Neural progenitor cell (in vitro differentiated cells): ENCODE measurements around the gene SPATA13. TPM values are rescaled to one million over a fixed set of nuclear protein-coding genes. Genes with fewer than 3 reads are reported as not detected.

ENCODE experiments used
- DNase-seq: peaks from one replicate; pipeline ENCODE4 v3.0.0-alpha.2; 2016; ENCODE audit warnings: low spot score
- H2AFZ ChIP-seq: fragments of 200-600 bp; sonication (generic); replicated peaks from 2 replicates; pipeline ENCODE4 v1.6.1; 2016; ENCODE audit warnings: antibody characterized with exemption
- H3F3A ChIP-seq: fragments of 200-600 bp; sonication (generic); 2 replicates; pipeline ENCODE4 v1.6.1; 2016; ENCODE audit warnings: antibody characterized with exemption, low read depth
- H3K27ac ChIP-seq: fragments of 200-600 bp; sonication (generic); 2 replicates; pipeline ENCODE4 v1.5.1; 2016; ENCODE audit warnings: mild to moderate bottlenecking
- H3K27me3 ChIP-seq: fragments of 200-600 bp; sonication (generic); 2 replicates; pipeline ENCODE4 v1.6.1; 2016; ENCODE audit warnings: mild to moderate bottlenecking, moderate library complexity
- H3K36me3 ChIP-seq: fragments of 200-600 bp; sonication (generic); 2 replicates; pipeline ENCODE4 v1.5.1; 2016
- H3K4me1 ChIP-seq: fragments of 200-600 bp; sonication (generic); 2 replicates; pipeline ENCODE4 v1.6.1; 2016; ENCODE audit warnings: mixed run types
- H3K4me2 ChIP-seq: fragments of 200-600 bp; sonication (generic); 2 replicates; pipeline ENCODE4 v1.6.1; 2016
- H3K4me3 ChIP-seq: fragments of 200-600 bp; sonication (generic); 2 replicates; pipeline ENCODE4 v1.5.1; 2016
- H3K79me2 ChIP-seq: fragments of 200-600 bp; sonication (generic); 2 replicates; pipeline ENCODE4 v1.6.1; 2016; ENCODE audit warnings: low read depth
- H3K9ac ChIP-seq: fragments of 200-600 bp; sonication (generic); 2 replicates; pipeline ENCODE4 v1.6.1; 2016
- H3K9me3 ChIP-seq: fragments of 200-600 bp; sonication (generic); 2 replicates; pipeline ENCODE4 v1.5.1; 2016; ENCODE audit warnings: low read depth
- H4K20me1 ChIP-seq: fragments of 200-600 bp; sonication (generic); 2 replicates; pipeline ENCODE4 v1.6.1; 2016; ENCODE audit warnings: low read depth
- H3K27ac Mint-ChIP-seq: 3 replicates; pipeline ENCODE4 v1.8.0; 2021; ENCODE audit warnings: mixed read lengths
- H3K27me3 Mint-ChIP-seq: 2 replicates; pipeline ENCODE4 v1.8.0; 2022; ENCODE audit warnings: low read depth, mild to moderate bottlenecking, inconsistent platforms, moderate library complexity, mixed read lengths; ENCODE audit not compliant: insufficient read depth
- H3K36me3 Mint-ChIP-seq: 3 replicates; pipeline ENCODE4 v1.8.0; 2021; ENCODE audit warnings: mixed read lengths
- H3K4me1 Mint-ChIP-seq: 3 replicates; pipeline ENCODE4 v1.8.0; 2021; ENCODE audit warnings: mixed read lengths
- H3K4me3 Mint-ChIP-seq: 3 replicates; pipeline ENCODE4 v1.8.0; 2021; ENCODE audit warnings: mild to moderate bottlenecking, moderate library complexity, mixed read lengths
- H3K9me3 Mint-ChIP-seq: 3 replicates; pipeline ENCODE4 v1.8.0; 2020; ENCODE audit warnings: mixed read lengths
- EZH2 ChIP-seq: fragments of 200-600 bp; sonication (generic); IDR thresholded peaks from 2 replicates; pipeline ENCODE4 v1.6.1; 2017; ENCODE audit warnings: antibody characterized with exemption, mild to moderate bottlenecking, moderate library complexity
- EZH2phosphoT487 ChIP-seq: fragments of 200-600 bp; sonication (generic); IDR thresholded peaks from 2 replicates; pipeline ENCODE4 v1.6.1; 2017; ENCODE audit warnings: antibody characterized with exemption
- total RNA-seq: library from RNA; depleted of rRNA; stranded (reverse); fragments of >200 nt; gene quantifications from 2 replicates; pipeline ENCODE4 v1.2.3, GENCODE V29; 2015; ENCODE audit warnings: low replicate concordance
- TF ChIP-seq, protein P1 (sequence below): fragments of 200-600 bp; sonication (generic); IDR thresholded peaks from 2 replicates; pipeline ENCODE4 v1.5.1; 2017; ENCODE audit warnings: antibody characterized with exemption, mild to moderate bottlenecking

Gene SPATA13
- total RNA-seq, 1 donor from 2014 or later = 15.9 TPM

DNA sequence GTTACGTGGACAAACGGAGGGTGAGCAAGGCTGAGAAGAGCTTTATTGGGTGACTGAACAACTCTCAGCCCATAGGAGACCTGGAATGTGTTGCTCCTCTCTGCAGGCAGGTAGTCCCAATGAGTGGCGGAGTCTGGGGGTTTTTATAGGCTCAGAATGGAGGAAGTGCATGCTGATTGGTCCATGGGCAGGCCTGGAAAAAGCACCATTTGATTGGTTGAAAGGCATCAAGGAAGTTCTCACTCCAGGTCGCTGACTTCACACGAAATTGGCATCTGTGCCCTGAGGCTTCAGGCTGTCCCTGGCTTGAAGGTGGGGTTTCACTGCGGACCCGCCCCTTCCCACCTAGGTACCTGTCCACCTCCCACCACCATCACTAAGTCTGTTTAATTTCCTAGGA lies 65.4 kb downstream of the SPATA13 start:
- peaks cover 5% of the 10 kb centered on the region for H3K4me1 ChIP-seq
- H3K4me1 Mint-ChIP-seq = no peaks in the 10 kb centered on the region
- no peak overlapping the region for H3K9ac ChIP-seq
- TF ChIP-seq EZH2 (no peak), EZH2phosphoT487 (no peak)
- TF ChIP-seq, protein P1, sequence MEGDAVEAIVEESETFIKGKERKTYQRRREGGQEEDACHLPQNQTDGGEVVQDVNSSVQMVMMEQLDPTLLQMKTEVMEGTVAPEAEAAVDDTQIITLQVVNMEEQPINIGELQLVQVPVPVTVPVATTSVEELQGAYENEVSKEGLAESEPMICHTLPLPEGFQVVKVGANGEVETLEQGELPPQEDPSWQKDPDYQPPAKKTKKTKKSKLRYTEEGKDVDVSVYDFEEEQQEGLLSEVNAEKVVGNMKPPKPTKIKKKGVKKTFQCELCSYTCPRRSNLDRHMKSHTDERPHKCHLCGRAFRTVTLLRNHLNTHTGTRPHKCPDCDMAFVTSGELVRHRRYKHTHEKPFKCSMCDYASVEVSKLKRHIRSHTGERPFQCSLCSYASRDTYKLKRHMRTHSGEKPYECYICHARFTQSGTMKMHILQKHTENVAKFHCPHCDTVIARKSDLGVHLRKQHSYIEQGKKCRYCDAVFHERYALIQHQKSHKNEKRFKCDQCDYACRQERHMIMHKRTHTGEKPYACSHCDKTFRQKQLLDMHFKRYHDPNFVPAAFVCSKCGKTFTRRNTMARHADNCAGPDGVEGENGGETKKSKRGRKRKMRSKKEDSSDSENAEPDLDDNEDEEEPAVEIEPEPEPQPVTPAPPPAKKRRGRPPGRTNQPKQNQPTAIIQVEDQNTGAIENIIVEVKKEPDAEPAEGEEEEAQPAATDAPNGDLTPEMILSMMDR = no peak
- H3F3A ChIP-seq = no peaks in the 10 kb centered on the region
- no peaks in the 10 kb centered on the region for H3K9me3 Mint-ChIP-seq
- H3K9me3 ChIP-seq = no peaks in the 10 kb centered on the region
- no peak for DNase-seq
- no peak overlapping the region for H3K27ac Mint-ChIP-seq
- no peaks in the 10 kb centered on the region for H3K36me3 ChIP-seq
- H3K4me3 ChIP-seq = no peak overlapping the region
- no peak overlapping the region for H3K4me2 ChIP-seq
- no peaks in the 10 kb centered on the region for H3K79me2 ChIP-seq
- H3K36me3 Mint-ChIP-seq = peaks cover 4% of the 10 kb centered on the region
- H3K27me3 Mint-ChIP-seq = peaks cover 3% of the 10 kb centered on the region
- no peak overlapping the region for H3K4me3 Mint-ChIP-seq
- H4K20me1 ChIP-seq = no peaks in the 10 kb centered on the region
- no peak overlapping the region for H3K27ac ChIP-seq
- no peaks in the 10 kb centered on the region for H3K27me3 ChIP-seq
- H2AFZ ChIP-seq = no peak overlapping the region

DNA sequence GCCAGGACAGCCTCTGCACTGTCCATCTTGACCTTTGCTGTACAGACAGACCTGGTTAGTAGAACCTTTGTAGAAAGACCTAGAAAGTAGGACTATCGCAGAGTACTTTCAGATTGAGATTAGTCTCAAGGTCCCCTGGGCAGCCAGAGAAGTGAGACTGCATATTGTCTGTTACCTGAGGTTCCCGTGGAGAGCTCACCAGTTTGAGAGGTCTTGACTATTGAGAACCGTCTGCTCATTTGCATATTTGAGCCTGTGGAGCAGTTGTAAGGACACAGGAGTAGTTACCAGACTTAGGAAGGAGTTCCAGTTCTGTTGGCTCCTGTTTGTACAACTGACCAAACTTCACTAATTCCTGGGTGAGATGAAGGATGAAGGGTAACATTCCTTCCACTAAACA lies 66.2 kb downstream of the SPATA13 start:
- Histone ChIP-seq H3K9me3 (no peaks in the 10 kb centered on the region), H3K4me1 (peaks cover 5% of the 10 kb centered on the region), H3K79me2 (no peaks in the 10 kb centered on the region), H3K4me2 (no peak overlapping the region), H4K20me1 (no peaks in the 10 kb centered on the region), H3K27ac (no peak overlapping the region), H3F3A (no peaks in the 10 kb centered on the region), H3K36me3 (no peaks in the 10 kb centered on the region), H2AFZ (no peak overlapping the region), H3K9ac (no peak overlapping the region), H3K4me3 (no peak overlapping the region), H3K27me3 (no peaks in the 10 kb centered on the region)
- no peaks in the 10 kb centered on the region for H3K9me3 Mint-ChIP-seq
- H3K27me3 Mint-ChIP-seq = peaks cover 3% of the 10 kb centered on the region
- peaks cover 6% of the 10 kb centered on the region for H3K36me3 Mint-ChIP-seq
- H3K4me3 Mint-ChIP-seq = no peak overlapping the region
- no peaks in the 10 kb centered on the region for H3K4me1 Mint-ChIP-seq
- TF ChIP-seq EZH2 = no peak
- TF ChIP-seq, protein P1 = no peak
- TF ChIP-seq EZH2phosphoT487 = no peak
- H3K27ac Mint-ChIP-seq = no peak overlapping the region
- DNase-seq = no peak

DNA sequence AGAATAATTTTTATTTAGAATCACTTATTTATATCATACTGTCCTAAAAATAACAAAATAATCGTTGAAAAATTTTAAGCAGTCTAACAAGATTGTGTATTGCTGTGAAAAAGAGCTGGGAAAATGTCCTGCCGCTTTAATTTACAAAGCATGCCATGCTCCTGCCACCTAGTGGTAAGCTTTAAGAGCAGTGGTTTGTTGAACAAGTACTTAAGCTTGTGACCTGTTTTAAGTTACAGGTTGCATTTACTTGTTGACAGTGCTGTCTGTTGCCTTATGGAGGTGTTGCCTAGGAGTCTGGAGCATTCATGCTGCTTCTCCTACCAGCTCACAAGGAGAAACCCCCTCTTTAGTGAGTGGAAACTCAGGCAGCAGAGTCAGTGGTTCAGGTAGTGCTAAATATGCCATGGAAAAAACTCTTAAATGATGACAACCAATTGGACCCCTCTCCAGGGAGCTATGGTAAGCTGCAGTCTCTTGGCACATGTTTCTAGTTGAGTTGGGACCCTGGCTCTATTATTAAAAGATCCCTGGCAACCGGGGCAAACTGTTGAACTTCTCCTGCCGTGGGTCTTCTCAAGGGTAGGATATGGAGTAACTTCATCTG lies 68.4 kb downstream of the SPATA13 start:
- peak; percentile 75 for DNase-seq
- peaks cover 8% of the 10 kb centered on the region for H3K36me3 Mint-ChIP-seq
- H2AFZ ChIP-seq = no peak overlapping the region
- no peak overlapping the region for H3K27ac Mint-ChIP-seq
- no peak overlapping the region for H3K9ac ChIP-seq
- no peak overlapping the region for H3K4me2 ChIP-seq
- no peak overlapping the region for H3K27ac ChIP-seq
- H3K9me3 ChIP-seq = no peaks in the 10 kb centered on the region
- peaks cover 2% of the 10 kb centered on the region for H3K27me3 Mint-ChIP-seq
- H4K20me1 ChIP-seq = no peaks in the 10 kb centered on the region
- H3K79me2 ChIP-seq = no peaks in the 10 kb centered on the region
- no peak overlapping the region for H3K4me3 Mint-ChIP-seq
- TF ChIP-seq, protein P1 = peak; percentile 92
- no peak for TF ChIP-seq EZH2phosphoT487
- no peak overlapping the region for H3K4me3 ChIP-seq
- no peaks in the 10 kb centered on the region for H3K9me3 Mint-ChIP-seq
- H3K36me3 ChIP-seq = no peaks in the 10 kb centered on the region
- H3K27me3 ChIP-seq = no peaks in the 10 kb centered on the region
- H3K4me1 Mint-ChIP-seq = peaks cover 16% of the 10 kb centered on the region
- H3K4me1 ChIP-seq = peaks cover 13% of the 10 kb centered on the region
- no peaks in the 10 kb centered on the region for H3F3A ChIP-seq
